Right renal pelvis (tissue), 4 donors: ENCODE results near the gene NR6A1. TPM values are rescaled to one million over a fixed set of nuclear protein-coding genes. Genes with fewer than 3 reads are reported as not detected.
"Not testable (repeated sequence)": the region's sequence is repeated elsewhere in the genome, so short reads cannot be mapped to it uniquely, and the experiment has no call there.

Experiments used
- DNase-seq, 4 donors: peaks; one replicate each; pipeline ENCODE4 v3.0.0-alpha.2; 2013; ENCODE audit warnings: low read depth in 4 of 4, low spot score in 3 of 4, missing footprints in 1 of 4
- polyA plus RNA-seq, 4 donors: library from polyadenylated mRNA; unstranded; fragments of 120-200 nt; gene quantifications; one replicate each; pipeline ENCODE4 v1.2.1, GENCODE V29; 2013; ENCODE audit not compliant: insufficient read length in 4 of 4

The NR6A1 gene
- polyA plus RNA-seq, 4 donors: 0.76 to 1.00 (median 0.87) TPM

DNA sequence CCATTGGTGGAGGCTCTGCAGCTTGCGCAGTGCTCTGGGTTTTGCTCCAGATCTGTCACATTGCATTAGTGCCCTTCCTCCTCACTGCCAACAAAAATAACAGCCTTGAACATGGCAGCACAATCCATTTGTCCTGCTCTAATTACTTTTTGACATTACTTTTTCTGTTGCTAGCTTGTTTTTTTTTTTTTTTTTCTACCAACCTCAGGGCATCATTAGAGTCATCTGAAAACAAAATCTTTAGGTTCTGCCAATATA, 146.4 kb downstream of the NR6A1 start:
- no peak for DNase-seq

DNA sequence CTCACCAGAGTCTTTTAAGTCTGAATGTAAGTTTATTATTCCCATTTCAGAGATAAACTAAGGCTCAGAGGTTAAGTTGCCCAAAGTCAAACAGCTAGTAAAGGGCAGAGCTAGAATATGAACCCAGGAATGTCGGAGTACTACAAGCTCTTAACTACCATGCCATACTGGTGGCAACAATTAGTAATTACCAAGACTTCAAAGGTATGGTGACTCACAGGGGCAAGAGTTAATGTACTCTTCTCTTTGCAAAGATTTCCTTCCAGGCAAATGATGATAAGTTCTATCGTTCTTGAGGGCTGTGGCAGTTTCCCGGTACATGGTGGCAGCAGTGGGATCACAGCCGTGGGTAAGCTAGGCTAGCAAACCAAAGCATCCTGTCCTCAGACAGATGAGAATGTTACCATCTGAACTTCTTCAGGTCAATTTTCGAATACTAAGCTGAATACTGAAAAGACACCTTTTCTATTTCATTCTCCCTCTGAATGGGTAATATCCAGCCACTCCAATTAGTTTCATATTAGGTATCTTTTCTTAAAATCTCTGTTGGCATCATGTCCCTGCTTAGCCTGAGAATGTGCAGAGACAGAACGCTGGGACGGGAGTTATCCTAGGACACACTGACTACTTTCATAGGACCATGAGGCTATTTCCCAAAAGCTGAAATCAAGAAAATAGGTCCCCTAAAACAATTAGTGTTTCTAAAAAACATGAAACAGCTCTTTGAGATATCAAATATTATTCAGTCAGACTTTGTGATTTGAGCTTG, 147.0 kb downstream of the NR6A1 start:
- DNase-seq: no peak

DNA sequence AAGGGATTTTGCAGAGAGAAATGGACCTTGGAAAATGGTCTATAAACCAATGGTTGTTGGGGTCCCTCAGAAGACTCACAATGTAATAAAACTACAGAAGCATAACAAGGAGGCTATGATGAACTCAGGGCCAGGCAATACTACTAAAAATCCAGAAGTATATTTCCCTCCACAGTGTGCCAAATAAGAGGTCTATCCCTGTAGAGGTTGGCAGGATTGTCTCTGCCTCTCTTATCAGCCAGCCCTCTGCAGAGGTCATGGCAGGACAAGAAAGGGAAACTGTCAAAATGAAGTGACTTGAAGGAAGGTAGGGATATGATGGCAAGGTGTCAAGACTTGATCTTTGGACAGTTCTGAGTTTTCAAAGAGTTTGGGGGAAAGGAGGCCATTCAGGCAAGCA, 148.2 kb downstream of the NR6A1 start:
- DNase-seq: no peak

DNA sequence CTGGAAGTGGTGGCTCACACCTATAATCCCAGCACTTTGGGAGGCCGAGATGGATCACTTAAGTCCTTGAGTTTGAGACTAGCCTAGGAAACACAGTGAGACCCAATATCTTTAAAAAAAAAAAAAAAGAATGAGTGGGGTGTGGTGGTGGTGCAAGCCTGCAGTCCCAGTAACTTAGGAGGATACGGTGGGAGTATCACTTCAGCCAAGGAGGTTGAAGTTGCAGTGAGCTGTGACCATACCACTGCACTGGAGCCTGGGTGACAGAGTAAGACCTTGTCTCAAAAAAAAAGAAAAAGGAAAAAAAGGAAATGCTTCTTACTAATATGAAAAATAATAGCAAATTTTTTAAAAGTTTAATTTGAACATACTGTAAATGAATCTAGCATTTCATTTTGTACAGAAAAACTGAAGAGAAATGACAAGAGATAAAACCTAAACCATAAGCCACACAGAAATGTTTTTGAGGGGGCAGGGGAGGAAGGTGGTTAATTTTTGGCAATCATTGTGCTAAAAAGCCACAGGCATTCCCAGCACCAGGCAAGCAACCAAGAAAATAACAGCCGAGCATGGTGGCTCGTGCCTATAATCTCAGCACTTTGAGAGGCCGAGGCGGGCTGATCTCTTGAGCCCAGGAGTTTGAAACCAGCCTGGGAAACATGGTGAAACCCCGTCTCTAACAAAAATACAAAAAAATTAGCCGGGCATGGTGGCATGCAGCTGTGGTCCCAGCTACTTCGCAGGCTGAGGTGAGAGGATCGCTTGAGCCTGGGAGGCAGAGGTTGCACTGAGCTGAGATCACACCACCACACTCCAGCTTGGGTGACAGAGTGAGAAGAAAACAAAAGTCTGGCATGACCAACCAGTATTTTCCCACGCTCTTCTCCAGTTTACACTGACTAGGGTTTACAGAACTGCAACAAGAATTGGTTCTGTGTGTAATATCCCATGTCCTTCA, 149.5 kb downstream of the NR6A1 start:
- DNase-seq: no peak

DNA sequence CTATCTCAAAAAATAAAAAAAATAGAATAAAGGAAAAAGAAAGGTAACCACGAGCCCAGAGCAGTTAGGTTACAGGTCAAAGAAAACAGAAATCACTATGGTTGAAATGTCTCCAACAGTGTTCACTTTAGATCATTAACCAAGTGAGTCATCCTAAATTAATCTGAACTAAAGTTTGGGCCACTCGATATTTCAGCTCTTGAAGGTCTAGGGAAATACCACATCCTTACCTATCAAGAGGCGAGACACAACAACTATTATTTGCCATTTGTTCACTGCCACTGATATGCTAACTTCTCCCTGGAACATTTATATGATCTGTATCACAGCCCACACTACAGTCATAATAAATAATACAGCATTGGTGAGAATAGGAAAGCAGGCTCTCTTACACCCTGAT, 152.6 kb downstream of the NR6A1 start:
- no peak for DNase-seq

DNA sequence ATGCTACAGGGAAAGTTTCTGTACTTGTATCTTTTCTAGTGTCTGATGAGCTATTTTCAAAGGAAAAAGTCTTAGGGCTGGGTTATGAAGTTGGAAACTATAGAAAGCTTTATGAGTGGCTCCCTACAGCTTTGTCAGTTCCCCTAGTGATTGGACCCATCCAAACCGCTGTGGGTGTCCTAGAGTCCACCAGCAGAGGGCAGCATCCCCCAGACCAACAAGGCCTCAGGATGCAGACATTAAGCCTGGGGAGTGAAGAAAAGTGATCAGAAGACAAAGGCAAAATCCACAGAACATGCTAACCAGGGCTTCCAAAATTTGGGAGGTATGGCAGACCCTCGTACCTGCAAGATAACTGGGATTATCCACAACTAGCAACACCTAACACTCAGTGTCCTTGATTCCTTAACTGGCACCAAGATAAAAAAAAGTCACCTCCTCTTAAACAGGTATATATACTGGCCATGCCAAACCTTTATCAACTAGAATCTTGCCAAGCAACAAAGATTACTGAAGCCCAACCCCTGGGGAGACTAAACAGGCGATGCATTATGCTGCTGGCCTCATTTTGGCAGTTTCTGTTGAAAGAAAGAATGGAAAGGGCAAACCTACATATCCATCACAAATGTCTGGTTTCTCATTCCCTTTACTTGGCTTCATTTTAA, 153.5 kb downstream of the NR6A1 start:
- peak; percentile 61 to 74 (median 64) for DNase-seq

DNA sequence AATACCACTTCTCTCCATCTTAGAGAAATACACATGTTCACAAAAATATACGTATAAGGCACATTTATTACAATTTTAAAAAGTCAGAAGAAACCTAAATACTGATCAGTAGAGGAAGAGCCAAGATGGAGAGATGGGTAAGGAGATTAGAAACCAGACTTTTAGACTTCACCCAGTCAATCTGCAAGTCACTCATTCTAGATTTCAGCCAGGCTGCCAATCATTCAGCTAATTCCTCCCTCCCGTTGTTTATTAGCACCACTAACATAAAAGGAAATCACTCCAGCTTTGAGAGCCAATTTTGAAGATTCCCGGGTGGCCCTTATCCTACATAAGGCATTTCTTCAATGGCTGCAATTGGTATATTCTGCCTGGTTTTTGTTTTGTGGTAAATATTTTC, 154.2 kb downstream of the NR6A1 start:
- no peak for DNase-seq

DNA sequence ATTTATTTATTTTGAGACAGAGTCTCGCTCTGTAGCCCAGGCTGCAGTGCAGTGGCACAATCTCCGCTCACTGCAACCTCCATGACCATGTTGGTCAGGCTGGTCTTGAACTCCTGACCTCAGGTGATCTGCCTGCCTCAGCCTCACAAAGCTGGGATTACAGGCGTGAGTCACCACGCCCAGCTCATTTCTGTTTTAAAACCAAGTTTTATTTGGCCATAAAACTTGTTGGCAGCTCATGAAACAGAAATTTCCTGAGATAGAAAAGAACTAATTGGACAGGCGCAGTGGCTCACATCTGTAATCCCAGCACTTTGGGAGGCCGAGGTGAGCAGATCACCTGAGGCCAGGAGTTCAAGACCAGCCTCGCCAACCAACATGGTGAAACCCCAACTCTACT, 155.3 kb downstream of the NR6A1 start:
- DNase-seq: not testable (repeated sequence)

DNA sequence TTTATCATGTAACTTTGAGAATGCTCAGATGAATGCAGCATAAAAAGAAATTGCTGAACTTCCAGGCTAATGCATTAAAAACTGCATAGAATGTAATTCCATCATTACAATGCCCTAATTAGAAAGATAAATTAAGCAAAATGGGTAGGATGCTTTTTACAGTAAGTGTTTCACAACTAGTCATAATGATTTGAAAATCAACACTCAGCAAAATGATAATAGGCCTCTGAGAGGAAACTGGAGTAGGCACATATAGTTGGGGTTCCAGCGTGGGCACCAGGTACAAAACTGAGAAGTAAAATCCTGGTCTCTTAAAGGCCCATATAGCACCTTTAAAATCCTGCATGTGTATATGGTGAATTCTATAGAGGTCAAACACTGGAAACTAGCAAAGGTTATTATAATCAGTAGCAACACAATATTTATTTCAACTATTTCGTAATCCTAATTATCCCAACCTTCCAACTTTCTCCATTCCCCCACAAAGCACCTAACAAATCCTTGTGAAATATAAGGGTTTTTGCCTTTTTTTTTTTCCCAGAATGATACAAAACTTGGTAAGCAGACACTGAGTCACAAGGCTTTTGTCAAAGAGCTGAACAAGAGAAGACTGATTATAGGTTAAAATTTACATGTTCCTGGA, 155.9 kb downstream of the NR6A1 start:
- DNase-seq: no peak

DNA sequence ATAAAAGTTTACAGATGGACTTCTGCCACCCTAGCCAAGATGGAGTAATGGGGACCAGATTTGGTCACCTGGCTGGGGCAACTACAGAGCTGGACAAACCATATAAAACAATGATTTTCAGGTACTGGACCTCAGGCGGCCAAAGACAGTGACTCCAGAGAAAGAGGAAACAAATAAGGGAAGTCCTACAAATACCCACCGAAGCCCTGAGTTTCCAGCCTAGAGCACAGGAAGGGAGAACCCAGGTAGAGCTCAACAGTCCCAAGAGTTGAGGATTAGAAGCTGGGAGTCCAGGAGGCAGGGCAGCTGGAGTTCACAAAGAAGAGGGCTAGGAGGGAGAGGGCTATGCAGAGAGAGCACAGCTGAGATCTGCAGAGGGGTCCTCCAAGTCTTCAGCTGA, 157.3 kb downstream of the NR6A1 start:
- DNase-seq: no peak

DNA sequence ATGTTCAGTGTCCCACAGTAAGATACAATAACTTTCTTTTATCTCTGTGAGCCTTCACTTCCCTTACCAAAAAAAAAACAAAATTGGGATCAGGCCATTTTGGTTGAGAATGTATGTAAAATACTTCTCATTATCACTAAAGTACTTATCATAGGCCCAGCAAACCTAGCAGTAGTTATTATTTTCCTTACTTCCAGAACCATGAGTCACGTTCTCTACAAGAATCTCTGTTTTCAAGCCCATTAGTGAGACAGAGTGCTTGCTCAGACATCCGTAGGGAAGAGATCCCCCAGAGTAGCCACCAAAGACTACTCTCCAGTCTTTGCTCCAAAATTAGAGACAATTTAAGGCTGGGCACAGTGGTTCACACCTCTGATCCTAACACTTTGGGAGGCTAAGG, 160.0 kb downstream of the NR6A1 start:
- DNase-seq: no peak

DNA sequence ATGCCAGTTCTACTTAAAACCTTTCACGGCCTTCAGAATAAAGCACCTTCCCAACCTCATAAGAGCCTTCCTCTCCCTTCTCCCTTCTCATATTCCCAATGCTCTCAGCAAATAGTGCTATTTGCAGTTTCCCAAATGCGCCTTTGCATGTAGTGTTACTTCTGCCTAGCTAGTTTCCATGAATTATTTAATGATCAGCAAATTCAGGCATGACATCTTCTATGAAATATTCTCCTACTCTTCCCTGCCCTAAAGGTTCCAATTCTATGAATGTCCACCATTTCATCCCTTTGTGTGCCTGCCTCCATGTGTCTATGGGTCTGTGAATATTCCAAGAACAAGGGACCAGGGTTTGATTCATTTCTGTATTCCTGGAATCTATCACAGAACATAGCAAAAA, 165.1 kb downstream of the NR6A1 start:
- DNase-seq: no peak

DNA sequence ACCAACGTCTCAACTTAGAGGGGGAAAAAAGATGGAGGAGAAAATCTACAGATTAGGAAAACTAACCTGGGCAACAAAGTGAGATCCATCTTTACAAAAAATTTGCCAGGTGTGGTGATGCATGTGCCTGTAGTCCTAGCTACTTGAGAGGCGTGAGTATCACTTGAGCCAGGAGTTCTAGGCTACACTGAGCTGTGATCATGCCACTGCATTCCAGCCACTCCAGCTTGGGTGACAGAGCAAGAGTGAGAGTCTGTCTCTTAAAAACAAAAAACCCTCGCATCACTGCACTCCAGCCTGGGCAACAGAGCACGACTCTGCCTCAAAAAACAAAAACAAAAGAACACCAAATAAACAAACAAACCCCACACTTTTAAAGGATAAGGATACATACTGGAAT, 165.9 kb downstream of the NR6A1 start:
- no peak for DNase-seq

DNA sequence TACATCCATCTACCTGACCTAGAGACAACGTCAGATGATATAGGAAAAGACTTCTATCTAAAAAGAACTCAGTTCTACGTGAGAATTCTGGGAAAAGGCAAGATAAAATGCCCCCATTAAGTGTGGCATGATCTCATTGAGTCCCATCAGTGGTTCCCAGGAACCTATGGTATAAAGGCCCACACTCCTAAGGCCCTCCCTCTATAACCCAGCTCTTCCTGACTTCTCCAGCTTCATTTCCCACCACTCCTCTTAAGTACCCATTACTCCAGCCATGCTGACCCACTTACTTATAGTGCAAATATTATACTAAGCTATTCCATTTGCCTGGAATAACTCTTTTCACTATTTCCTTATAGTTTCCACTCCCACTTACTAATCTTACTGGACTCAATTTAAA, 168.5 kb downstream of the NR6A1 start:
- no peak for DNase-seq

DNA sequence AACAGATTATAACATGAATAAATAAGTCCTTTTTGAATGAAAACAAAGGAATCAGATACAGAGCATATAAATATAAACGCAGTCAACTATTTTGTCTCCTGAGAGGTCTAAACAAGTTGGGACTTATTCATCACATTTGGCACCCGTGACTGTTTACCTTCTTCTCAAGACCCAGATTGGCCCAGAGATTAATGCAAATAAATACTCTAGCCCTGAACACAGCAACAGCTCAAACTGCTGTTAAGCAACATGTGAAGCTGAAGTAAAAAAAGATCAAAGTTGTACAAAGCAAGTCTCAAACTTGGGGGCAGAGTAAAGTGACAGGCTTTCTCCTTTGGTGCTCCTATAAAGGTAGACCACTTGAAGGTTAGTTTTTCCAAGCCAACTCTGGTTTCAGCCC, 168.9 kb downstream of the NR6A1 start:
- no peak for DNase-seq

DNA sequence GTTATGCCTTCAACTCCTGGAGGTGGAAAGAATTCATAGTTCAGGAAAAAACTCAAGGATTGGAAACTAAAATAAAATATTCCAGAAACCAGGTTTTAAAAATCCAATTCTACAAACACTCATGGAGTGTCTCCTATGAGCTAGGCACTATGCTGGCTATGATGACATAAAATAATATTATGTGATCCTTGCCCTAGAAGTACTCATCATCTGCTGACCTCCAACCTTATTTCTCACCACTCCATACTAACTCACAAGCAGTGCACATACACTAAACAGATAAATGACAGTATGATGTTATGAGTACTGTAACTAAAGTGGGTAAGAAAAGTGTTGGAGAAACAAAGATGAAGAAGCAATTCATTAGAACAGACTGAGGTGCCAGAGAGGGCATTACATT, 170.7 kb downstream of the NR6A1 start:
- no peak for DNase-seq

DNA sequence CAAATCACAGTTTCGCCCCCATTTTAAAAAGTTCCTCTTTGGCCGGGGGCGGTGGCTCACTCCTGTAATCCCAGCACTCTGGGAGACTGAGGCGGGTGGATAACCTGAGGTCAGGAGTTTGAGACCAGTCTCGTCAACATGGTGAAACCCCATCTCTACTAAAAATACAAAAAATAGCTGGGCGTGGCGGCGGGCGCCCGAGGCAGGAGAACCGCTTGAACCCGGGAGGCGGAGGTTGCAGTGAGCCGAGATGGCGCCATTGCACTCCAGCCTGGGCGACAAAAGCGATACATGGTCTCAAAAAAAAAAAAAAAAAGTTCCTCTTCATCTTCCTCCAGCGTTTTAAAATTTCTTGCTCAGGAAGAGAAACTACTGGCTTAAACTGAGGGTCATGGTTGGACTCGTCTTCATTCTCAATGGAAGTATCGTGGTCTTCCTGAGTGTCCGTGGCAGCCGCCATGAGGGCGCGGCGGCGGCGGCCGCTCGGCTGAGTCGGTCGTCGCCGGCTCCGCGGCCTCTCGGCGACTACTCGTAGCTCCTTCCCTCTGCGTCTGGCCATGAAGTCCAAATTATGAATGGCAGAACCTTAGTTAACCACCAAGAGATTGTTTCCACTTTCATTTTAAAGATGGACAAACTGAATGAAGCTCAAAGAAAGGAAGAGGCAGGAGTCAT, 171.9 kb downstream of the NR6A1 start:
- DNase-seq: no peak

DNA sequence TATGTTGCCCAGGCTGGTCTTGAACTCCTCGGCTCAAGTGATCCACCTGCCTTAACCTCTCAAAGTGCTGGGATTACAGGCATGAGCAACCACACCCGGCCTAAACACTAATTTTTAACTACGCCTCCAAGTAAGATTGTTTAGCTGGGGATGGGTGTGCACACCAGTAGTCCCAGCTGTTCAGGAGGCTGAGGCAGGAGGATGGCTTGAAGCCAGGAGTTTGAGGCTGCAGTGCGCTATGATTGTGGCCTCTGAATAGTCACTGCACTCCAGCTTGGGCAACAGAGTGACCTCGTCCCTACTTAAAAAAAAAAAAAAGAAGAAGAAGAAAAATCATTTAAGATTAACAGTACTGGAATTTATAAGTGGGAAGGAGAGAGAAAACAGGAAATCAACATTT, 173.1 kb downstream of the NR6A1 start:
- no peak for DNase-seq

DNA sequence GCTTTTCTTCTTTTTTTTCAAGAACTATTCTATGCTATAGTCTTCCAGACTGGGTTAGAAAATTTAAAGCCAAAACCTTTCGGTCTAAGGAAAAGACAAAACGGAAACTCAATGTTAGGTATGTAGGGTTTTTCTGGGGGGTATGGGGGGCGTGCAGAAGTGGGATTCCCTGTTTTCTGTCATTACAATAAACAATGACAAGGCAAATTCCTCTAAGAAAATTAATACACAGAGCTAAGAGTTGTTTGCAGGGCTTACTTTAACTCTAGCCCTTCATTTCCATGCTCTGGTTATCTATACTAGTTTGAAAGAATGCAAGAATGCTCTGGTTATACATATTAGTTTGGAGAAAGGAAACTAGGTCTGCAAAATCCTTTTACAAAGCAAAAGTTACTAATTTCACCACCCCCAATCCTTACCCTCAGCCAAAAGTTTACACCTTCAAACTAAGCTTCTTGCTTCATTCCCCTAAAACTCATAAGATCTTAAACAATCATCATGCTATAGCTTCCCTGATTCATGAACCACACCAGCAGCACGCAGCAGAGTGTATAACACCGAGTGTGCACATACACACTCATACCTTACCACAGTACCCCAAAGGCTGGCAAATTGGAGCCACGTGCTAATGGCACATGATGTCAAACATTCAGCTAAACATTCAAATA, 174.8 kb downstream of the NR6A1 start:
- DNase-seq: no peak

DNA sequence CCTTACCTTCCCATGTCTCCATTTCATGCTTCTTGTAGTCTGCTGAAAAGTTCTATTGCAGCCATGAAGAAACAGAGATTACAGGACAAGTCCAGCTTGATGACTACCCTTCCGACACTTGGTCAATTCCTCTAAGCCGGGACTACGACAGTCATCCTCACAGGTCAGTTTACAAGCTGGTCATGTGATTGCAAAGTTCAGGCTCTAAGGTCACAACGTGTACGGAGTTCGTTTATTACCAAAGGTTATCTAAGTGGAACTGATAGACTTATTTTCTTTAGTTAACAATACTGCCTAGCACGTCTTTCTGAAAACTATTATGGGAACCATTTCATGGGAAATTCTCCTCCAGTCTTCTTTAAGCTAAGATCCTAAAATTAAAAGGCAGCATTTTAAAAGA, 175.4 kb downstream of the NR6A1 start:
- DNase-seq: no peak
